GM18858 (cell line): ENCODE measurements around the gene NANOS1.

Experiments
- ATAC-seq: cut with Tn5 transposase; IDR thresholded peaks from one replicate; pipeline ENCODE4 v1.9.1; 2021; ENCODE audit not compliant: unreplicated experiment

The NANOS1 gene

GRCh38 chr10:119055472-119055871 is 26.0 kb downstream of the NANOS1 start:
- no peak for ATAC-seq

- ATAC-seq = no peak
Measured at GRCh38 chr10:119058010-119058409, 28.5 kb downstream of the NANOS1 start.

- no peak for ATAC-seq
Measured at GRCh38 chr10:119059557-119059956, 30.0 kb downstream of the NANOS1 start.

GRCh38 chr10:119060107-119060506 is 30.6 kb downstream of the NANOS1 start:
- ATAC-seq = no peak

- no peak for ATAC-seq
Measured at GRCh38 chr10:119061352-119061751, 31.8 kb downstream of the NANOS1 start.

- ATAC-seq = no peak
Measured at GRCh38 chr10:119061926-119062325, 32.4 kb downstream of the NANOS1 start.

GRCh38 chr10:119070395-119071165 is 41.1 kb downstream of the NANOS1 start:
- ATAC-seq = no peak

- no peak for ATAC-seq
Measured at GRCh38 chr10:119073584-119073983, 44.1 kb downstream of the NANOS1 start.

GRCh38 chr10:119078422-119079179 is 49.1 kb downstream of the NANOS1 start:
- ATAC-seq = no peak

- ATAC-seq = peak; percentile 48
Measured at GRCh38 chr10:119079599-119080520, 50.3 kb downstream of the NANOS1 start.

GRCh38 chr10:119080521-119081259 is 51.2 kb downstream of the NANOS1 start, which contains the start of gene EIF3A:
Gene EIF3A (minus strand): TSS chr10:119080817. CDS start chr10:119080676, 141 bp downstream.
- ATAC-seq = peak; percentile 61
